Fibroblast of skin of back (primary cell): ENCODE data around the gene LAMA4.
"Not testable (repeated sequence)": the region's sequence is repeated elsewhere in the genome, so short reads cannot be mapped to it uniquely, and the experiment has no call there.

Experiments used
- DNase-seq: peaks from one replicate; pipeline ENCODE4 v3.0.0-alpha.2; 2013

LAMA4 gene

DNA sequence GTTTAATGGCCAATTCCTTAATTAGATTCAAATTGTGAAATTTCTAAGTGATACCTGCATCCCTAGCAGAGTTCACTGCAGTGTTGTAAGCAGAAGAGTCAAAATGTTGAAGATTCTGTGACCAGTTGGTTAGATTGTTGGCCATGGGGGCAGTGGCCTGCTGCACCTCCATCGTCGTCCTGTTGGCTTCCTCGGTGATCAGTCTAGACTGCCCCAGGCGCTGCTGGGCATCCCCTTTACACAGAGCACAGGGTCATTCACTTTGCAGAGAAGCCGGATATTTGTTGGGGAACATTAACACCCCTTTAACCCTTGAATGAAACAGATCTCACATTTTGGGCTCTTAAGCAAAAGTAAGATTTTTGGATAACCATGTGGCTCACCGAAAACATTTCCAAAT, 106.3 kb downstream of the LAMA4 start:
- no peak for DNase-seq

DNA sequence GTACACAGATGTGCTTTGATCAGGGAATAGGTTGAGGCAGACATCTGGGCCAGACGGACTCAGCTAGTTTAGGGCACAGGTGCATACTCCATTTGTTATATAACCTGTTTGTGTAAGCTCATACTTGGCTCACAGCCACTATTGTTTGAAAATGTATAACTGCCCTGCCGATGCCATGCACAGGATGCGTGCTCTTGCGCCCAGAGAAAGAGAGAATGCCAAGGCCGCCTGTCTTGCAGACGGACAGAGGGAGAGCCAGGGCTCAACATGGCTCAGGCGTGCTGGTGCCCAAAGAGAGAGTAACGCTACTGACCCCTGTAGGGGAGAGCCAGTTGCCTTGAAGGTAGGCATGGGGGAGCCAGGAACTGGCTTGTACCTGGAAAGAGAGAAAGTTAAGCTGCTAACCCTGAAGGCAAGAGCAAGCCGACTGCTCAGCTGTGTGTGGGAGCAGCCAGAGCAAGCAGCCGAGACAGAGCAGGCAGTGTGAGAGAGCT, 109.2 kb downstream of the LAMA4 start:
- no peak for DNase-seq

DNA sequence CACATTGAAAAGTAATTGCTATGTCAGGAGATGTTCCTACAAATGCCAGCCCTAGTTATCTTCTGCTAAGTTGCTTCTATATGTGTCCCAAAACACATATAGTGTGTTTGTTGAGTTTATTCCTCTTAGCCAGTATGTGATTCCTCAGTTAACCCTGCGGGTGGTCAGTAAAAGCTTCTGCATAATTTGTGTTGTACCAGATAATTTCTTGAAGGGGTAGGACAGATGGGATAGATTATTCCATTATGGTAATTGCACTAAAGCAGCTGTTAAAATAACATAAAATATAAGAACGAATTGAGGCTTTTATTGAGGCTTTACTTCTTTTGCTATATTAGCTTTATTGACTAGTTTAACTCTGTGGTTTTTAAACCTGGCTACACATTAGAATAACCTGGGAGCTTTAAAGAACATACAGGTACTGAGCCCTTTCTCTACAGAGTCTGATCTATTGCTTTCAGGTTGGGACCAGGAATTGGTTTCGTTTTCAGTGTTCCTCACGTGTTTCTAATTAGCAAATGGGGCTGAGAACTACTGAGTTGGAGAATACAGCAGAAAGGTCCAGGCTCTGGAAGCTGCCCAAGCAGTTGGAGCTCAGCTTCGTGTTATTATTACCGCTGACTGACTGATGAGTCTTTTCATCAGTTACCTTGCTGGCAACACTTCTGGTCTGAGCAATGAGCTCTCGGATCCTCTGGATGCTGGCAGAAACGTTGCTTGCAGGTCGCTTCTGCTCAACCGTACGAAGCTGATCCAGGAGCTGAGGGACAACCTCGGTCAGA, 110.0 kb downstream of the LAMA4 start:
- peak; percentile 53 for DNase-seq

DNA sequence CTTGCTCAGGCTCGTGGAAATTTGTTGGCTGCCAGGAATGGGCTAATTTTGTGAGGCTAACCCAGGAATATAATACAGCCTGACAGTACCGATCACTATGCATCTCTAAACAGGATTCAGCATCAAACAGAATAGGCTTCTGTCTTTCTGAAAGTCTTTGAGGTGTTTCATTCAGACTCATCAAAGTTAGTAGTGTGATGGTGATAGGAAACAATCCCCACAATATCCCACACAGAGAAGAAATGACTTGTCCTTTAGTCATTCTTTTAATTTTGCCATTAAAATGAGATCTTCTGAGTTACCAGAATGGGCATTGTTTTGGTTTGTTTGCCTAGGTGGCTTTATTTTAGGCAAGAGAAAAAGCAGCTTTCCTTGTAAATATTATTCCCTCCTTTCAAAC, 112.7 kb downstream of the LAMA4 start:
- DNase-seq, result no peak

DNA sequence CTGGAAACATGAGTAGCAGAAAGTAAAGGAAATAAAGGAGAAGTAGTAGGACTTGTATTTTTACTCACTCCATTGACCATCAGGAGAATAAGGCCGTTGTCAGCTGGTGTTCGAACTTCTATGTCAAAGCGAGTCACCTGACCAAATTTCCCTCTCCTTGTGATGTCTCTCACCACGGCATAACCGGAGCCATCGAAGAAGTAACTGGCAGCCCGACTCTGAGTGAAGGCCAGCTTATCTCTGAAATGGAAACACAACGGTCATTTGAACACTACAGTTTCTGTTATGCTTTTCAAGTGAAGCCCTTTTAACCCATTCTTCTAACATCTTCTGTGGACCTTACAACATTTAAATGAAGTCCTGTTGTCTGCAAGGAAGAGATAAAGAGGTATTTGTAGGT, 115.3 kb downstream of the LAMA4 start:
- DNase-seq, result no peak

DNA sequence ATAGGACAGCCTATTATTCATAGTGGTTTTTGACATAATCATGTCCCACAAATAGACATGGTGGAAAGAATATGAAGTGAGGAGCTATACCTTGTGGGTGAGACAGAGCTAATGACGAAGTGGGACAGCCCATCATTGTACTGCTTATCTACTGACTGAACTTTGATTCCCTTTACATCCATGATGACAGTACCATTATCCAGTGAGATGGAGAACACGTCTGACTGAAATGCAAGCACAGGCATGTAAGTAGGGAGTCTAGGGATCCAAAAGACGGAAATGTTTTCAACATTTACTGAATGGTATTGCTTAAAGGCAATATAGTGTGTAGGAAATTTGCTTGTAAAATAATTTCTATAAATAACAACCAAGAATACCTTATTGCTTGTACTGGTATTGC, 123.5 kb downstream of the LAMA4 start:
- DNase-seq, result no peak

DNA sequence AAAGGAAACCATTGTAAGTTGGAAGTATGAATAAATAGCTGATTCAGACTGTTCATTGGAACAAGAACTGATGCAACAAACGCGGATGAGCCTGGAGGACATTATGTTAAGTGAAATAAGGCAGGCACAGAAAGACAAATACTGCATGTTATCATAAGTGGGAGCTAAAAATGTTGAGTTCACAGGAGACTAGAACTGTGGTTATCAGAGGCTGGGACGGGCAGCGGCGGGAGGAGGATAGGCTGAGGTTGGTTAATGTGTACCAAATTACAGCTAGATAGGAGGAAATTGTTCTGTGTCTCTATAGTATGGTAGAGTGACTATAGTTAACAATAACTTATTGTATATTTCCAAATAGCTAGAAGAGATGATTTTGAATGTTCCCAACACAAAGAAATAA, 126.2 kb downstream of the LAMA4 start:
- no peak for DNase-seq

DNA sequence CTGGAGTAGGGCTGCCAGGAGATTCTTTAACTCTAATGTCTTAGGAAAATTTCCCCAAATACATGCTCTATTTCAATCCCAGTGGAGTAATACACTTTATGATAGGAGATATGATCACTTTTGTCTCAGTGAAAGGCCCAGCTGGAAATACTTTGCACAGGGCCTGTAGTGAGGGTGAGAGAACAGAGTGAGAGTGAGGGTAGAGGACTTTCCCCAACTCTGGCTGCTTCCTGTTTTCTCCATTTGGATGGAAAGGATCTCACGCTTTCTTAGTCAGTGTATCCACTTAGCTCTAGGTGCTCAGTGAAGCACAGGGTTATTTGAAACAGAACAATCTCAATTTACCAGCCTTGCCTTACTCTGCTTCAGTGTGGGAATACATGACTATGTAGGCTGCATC, 130.4 kb downstream of the LAMA4 start:
- DNase-seq, result no peak

DNA sequence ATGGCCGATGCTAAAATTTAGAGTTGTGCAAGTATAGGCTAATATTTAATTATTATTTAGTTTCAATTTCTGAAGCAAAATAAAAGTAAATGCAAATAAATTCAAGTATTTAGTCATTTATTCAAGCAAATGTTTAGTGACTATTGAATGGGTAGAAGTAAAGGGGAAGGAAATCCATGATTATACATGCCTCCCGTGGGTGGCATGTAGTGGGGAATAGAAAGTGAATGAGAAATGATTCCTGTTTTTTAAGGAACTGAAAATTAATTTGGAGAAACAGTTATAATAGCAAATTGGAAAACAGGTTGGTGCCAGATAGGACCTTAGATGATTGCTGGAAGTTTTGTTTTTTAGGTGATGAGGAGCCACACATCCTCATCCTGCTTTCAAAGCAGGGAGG, 131.6 kb downstream of the LAMA4 start:
- DNase-seq, result no peak

DNA sequence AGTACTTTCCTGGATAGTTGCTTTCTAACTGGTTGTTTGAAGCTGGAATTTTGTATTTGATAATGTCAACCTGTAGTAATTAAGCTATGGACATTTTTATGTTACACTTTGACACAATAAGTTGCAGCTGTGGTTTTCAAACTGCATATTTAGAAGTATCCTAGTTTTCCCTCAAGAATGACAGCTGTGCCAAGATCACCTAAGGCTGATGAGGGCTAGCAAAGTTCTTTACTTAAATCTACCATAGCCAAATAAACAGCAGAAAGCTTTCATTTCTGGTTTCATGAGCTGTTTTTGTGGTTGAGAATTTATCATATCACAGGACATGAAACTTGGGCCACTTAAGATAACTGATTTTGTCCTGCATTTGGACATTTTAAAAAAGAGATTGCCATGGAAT, 136.3 kb downstream of the LAMA4 start:
- no peak for DNase-seq

DNA sequence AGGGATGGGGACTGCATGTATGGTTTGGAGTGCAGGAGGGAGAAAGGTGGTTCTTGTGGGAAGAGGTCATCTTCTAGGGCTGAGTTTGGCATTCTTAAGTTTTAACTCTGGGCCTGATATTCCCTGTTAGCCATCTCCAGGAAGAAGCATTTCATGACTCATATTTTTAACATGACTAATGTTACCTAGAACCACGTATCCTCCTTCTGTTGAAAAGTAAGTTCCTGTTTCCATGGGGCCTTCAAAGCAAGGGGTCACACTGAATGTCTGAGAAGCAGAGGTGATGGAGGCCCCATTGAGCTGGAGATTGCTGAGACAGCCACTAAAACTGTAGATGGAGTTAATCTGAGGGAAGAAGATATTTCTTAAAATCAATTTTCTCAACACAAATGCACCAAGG, 136.8 kb downstream of the LAMA4 start:
- DNase-seq, result peak; percentile 21

DNA sequence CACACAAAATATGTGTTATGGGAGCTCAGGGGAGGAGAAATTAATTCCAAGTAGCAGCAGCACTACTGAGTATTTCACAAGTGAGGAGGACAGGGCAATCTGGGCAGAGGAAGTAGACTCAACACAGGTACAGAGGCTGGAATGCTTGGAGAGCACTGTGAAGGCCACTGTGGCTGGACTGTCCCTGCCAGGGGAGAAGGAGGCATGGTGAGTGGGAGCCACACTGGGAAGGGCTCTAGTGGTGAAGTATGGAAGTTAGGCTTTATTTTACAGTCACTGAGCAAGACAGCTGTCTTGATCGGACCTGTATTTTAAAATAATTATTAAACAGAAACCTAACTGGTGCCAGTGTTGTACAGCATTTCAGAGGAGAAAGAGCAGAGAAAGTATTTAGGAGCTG, 138.1 kb downstream of the LAMA4 start:
- DNase-seq, result no peak

DNA sequence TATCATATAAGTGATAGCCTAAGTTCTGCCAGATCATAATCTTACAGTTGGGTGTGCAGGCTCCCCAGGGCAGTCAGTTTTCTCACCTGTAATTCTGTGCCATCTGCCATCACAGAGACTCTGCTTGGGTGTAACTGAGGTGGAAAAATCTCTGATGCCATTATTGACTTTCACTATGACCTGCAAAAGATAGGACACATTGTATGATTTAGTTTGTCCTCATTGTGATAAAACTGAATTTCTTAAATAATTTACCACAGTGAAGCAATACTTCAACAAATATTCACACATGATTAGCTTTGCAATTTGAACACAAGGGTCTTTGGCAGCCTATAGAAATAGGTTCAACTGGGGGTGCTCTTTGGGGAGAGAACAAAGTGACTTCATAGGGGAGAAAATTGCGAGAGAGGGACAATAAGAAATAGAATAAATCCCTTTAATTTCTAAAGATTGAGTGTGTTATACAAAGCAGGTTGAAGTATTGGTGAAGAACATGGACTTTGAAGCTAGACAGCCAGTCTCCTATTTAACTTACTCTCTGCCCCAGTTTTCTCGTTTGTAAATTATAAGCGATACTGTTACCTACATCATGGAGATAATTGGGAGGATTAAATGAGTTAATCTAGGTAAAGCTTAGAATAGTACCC, 139.7 kb downstream of the LAMA4 start:
- no peak for DNase-seq

DNA sequence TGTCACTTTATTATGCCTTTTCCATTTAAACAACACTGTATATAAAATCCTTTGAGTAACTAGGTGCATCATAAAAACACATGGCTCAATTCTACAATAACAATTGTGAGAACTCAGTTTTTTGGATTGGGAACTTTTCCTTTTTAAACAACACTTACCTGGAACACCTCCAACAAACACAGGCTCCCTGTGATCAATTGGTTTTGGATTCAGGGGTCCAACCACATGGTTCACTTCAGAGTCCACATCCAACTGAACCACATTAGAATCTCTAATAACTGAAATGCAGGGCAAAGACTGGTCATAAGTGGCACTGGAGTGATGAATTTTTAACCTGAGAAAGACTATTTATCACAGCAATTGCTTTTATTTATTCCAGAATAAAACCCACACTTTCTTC, 140.4 kb downstream of the LAMA4 start:
- DNase-seq, result no peak

DNA sequence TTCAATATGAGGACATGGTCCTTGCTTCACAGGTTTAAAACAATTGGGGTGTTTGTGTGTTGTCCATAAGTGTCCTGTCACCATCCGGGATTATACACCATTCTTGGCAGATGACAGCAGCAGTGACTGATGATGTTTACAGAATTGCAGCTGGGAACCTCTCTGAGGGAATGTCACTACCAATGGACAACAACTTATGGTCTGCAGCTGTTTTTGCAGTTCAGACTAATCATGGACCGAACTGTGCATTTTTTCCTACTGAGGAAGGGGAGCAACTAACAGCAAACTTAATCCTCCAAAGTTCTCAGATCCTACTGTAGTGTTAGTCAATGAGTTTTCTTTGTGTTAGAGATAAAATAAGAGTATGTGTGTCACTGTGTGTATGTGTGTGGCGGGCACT, 140.9 kb downstream of the LAMA4 start:
- no peak for DNase-seq

DNA sequence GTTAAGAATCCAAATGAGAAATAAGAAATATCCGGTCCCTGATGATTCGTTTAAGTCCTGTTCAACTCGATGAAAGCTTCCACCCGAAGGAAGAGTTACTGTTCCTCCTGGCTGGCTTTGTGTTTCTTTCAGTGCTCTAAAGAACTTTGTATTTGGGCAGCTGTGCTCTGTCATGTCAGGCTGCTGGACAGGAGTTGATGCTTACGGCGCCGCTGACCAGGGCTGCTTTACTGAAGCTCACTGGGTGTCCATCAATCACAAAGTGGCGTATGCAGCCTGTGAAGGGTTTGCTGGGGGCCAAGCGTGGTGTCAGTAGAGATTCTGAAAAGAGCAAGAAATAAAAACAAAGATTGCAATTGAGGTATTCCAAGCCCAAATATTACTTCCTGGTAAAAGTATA, 145.1 kb downstream of the LAMA4 start:
- no peak for DNase-seq

DNA sequence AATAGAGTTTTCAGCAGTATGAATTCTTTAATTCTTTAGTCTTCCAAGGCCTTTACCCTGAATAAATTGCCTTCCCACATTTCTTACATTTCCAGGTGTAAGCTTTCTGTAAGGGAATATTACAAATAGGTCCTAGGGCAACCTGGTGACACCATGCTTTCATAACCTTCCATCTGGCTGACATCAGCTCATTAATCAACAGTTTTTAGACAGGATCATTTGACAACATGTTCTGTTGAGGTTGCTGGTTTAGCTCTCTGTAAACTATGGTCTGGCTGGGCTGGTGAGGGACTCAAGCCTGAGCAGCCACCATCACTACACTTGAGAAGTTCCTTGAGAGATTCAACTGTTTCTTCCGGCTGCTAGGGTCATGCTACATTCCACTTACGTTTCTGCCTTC, 147.8 kb downstream of the LAMA4 start:
- DNase-seq, result no peak

DNA sequence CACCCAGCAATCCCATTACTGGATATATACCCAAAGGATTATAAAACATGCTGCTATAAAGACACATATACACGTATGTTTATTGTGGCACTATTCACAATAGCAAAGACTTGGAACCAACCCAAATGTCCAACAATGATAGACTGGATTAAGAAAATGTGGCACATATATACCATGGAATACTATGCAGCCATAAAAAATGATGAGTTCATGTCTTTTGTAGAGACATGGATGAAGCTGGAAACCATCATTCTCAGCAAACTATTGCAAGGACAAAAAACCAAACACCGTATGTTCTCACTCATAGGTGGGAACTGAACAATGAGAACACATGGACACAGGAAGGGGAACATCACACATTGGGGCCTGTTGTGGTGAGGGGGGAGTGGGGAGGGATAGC, 148.3 kb downstream of the LAMA4 start:
- not testable (repeated sequence) for DNase-seq

DNA sequence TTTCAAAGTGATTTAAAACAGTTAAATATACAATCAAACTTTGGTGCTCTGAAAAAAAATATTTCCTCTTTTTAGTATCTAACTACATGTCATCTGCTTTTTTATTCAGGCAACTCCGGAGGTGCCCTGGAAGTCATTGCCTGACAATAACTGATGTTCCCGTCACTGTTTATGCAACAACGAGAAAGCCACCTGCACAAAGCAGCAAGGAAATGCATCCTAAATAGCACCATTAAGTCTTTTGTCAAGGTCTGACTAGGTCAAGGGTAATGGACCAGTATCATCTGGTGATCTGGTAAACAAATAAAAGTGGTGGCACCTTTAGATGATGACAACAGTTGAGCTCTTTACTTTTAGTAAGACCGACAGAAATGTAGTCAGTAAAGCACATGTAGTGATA, 153.8 kb downstream of the LAMA4 start:
- no peak for DNase-seq

DNA sequence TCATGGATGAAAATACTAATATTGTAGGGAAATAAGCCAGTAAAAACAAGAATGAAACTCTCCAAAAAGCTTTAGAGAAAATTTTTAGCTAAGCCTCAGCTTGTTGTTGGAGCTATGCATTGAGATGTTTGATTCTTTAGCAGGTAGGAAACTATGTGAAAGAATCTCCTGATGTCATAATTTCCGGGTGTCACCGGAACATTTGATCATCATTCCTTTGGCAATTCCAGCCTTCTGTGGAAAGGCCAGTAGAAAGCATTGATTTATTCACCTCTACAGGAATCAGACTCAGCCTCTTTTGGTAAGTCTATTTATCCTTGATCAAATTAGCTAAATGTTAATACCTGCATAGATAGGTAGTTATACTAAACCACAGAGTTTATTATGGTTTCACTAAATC, 157.5 kb downstream of the LAMA4 start:
- DNase-seq, result no peak

DNA sequence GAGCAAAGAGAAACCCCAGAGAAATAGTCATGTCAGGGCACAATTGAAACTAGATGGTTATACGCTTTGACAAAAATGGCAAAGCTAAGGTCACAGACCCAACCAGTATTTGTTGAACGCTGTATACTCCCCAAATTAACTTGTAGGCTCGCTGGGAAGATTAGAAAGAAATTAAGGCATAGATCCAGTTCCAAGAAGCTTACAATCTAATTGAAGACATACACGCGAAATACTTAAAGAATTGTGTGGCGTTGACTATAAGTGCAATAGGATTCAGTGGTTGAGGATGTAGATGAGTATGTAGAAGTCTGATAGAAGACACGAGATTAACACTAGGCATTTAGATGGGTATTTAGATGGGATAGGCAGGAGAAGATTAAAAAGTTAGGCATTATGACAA, 166.5 kb downstream of the LAMA4 start:
- DNase-seq, result no peak

DNA sequence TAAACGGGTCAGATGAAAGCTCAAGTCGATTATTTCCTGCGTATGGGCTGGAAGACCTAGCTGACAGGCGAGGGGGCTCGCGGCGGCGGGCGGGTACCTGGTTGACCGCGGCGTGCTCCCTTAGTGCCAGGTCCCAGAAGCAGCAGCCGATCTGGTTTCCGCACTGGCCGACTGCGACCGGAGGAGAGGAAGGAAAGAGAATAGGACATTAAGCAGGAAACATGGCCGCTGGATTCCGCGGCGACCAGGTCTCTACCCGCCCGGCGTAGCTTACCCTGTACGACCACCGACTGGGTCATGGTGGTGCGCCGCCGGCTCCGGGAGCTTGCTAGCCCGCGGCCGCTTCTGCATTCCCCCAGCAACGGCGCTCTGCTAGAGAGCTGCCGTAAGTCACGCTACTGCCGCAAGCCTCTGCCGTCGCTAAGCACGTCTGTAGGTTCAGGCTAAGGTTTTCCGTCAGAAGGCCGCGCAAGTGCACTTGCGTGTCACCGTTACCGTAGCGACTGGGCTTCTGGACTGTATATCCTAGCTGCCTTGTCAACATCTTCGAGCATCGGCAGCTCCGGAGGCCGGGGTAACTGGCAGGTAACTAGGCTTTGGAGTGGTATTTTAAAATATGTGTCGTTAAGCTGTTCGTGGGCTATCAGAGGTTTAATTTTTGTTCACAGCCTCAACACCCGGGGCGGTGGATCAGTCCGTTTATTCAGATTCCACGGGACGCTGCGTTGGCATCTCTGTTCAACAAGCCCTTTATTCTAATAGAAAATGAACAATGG, 167.0 kb downstream of the LAMA4 start, which contains the start of the genes FAM229B and TUBE1:
FAM229B (plus strand) TSS at position 456 of the 776 bp plus-strand sequence. CDS start 11,693 bp downstream, outside the sequence.
TUBE1 (minus strand) TSS at position 347 of the 776 bp plus-strand sequence; CDS start at position 299, 48 bp downstream.
- DNase-seq, result peak; percentile 98

DNA sequence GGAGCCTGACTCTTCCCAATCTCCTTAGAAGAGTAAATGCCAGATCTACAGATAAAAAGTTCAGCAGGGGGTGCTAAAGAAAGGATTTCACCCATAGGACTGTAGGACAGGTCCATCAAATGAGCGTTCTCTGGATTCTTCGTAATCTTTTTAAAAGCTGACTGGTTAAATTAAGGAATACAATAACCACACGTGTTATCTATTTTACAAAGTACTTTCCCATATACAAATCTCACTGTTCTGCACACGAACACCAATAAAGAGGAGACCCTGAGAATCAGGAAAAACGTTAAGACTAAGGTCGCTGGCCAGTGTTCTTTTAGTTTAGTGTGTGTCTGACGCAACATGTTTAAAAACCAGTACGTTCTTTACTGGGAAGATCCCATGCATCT, 167.6 kb downstream of the LAMA4 start:
- peak; percentile 71 for DNase-seq
